ENCODE results near the gene SIX1. TPM values are rescaled to one million over a fixed set of nuclear protein-coding genes. Genes with fewer than 3 reads are reported as not detected.

Gene SIX1
- not detected for polyA plus RNA-seq (ENCODE audit: low read depth in 6 of 6)

DNA sequence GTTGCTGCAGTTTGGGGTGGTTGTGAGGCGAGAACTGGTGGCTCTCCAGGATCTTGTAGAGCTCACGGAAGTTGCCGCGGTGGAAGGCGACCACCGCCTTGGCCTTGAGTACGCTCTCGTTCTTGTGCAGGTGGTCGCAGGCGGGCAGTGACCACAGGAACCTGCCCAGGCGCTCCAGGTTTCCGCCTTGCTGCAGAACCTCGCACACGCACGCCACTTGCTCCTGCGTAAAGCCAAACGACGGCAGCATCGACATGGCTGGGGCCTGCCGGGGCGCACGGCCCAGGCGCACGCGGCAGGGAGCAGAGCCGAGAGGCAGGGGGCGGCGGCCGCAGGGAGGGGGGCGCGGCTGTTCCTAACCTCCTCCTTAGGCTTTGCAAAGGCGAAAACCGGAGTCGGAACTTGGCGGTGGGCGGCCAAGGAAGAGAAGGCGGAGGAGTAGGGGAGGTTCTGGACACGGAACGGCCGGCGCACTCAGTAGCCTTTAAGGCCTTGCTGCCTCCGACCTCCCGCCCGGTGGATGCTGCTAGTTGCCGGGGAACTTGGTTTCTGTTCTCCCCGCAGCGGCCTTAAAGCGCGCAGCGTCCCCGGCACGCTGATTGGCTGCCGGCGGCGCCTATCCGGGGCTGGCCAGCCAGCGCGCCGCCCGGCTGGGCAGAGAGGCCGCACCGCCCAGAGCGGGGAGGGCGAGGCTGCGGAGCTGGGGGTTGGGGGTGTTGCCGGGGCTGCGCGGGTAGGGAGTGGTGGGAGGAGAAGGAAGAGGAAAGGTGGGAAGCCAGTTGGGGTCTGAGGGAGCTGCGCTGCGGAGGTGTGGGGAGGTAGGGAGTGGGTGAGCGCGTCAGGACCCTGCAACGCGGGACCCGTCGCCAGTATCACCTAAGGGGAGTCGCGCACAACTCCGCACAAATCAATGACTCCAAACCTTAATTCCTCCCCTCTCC lies at the start of gene SIX1:
Gene SIX1, minus strand, starts transcription at position 544 of the 941 bp plus-strand sequence. Its CDS starts 288 bp downstream, at position 256.
- peak within 1 kb of the TSS in 4 of 6 donors; percentile 47 to 85 (median 78) for H3K27ac Mint-ChIP-seq
- peaks cover 75 to 93% (median 76%) of the 10 kb centered on the region in 3 donors for H3K27me3 Mint-ChIP-seq
- H3K36me3 Mint-ChIP-seq: peaks cover 9 to 12% of the 10 kb centered on the region in 2 donors
- peaks cover 8 to 62% (median 46%) of the 10 kb centered on the region in 7 donors for H3K9me3 Mint-ChIP-seq
- peak within 1 kb of the TSS; percentile 55 to 84 (median 72) for H3K4me3 Mint-ChIP-seq
- peak; percentile 25 to 30 for ATAC-seq (ENCODE audit: low read depth in 2 of 2)
- DNase-seq: no peak
- peaks cover 24 to 45% (median 26%) of the 10 kb centered on the region in 3 donors for H3K4me1 Mint-ChIP-seq

DNA sequence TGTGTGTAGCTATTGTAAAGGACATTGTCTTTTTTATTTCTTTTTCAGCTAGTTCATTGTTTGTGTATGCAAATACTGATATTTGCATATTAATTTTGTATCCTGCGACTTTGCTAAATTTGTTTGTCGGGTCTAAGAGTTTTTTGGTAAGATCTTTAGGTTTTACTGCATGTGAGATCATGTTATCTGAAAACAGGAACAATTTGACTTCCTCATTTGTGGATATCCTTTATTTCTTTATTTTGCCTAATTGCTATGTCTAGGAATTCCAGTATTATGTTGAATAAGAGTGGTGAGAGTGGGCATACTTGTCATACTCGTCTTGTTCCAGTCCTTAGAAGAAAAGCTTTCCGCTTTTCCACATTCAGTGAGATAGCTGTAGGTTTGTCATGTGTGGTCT lies 46.0 kb upstream of the SIX1 start:
- Mint-ChIP-seq H3K27me3 (peaks cover 8 to 53% (median 29%) of the 10 kb centered on the region in 3 donors), H3K4me1 (peaks cover 0 to 6% (median 0%) of the 10 kb centered on the region in 3 donors), H3K27ac (peak overlapping the region in 1 of 6 donors; percentile 1), H3K36me3 (peaks cover 3 to 10% of the 10 kb centered on the region in 2 donors), H3K9me3 (peaks cover 0 to 29% (median 23%) of the 10 kb centered on the region in 7 donors), H3K4me3 (no peak overlapping the region)
- no peak for DNase-seq
- no peak for ATAC-seq (ENCODE audit: low read depth in 2 of 2)

DNA sequence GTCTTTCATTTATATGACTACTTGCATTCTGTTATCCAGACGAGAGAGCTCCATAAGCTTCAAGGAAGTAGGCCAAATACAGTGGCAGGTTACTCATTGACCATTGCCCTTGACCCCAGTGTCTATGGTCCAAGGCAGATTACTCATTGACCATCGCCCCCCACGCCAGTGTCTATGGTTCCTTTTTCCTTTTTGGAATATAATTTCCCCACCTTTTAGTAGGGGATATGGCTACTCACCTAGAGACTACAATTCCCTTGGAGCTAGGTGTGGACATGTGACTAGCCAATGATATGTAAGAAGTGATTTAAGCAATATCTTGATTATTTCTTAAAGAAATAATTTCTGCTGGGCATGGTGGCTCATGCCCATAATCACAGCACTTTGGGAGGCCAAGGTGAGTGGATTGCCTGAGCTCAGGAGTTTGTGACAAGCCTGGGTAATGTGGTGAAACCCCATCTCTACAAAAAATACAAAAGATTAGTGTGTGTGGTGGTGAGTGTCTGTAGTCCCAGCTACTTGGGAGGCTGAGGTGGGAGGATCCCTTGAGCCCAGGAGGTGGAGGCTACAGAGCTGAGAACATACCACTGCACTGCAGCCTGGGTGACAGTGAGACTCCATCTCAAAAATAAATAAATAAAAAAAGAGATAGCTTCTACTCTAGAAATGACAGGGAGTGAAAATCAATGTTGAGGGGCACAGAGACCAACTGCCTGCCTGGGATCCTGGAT lies 42.3 kb upstream of the SIX1 start:
- Mint-ChIP-seq H3K4me1 (peaks cover 0 to 6% (median 0%) of the 10 kb centered on the region in 3 donors), H3K36me3 (peaks cover 0 to under 1% of the 10 kb centered on the region in 2 donors), H3K27me3 (peaks cover 8 to 51% (median 38%) of the 10 kb centered on the region in 3 donors), H3K9me3 (peaks cover 0 to 7% (median 0%) of the 10 kb centered on the region in 7 donors), H3K27ac (no peak overlapping the region), H3K4me3 (no peak overlapping the region)
- no peak for ATAC-seq (ENCODE audit: low read depth in 2 of 2)
- DNase-seq: no peak

DNA sequence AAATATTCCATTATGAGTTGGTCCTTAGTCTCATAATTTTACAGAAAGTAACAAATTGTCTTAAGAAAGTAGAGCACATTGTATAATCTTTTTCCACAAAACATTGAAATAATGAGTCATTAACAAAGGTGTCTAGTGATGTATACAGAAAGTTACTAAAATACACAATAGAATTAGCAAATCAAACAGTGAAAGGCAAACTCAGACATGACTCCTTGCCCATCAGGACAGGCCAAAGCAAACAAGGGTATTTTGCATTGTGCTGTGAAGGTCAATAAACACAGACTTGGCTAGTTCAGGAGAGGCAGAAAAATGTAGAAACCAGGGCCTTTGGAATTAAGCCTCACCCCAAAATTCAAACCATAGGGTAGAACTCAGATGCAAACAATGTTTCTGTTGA lies 37.6 kb upstream of the SIX1 start:
- ATAC-seq (ENCODE audit: low read depth in 2 of 2) (no peak), DNase-seq (no peak)
- H3K4me3 Mint-ChIP-seq: no peak overlapping the region
- H3K9me3 Mint-ChIP-seq: peaks cover 0 to 7% (median 4%) of the 10 kb centered on the region in 7 donors
- no peaks in the 10 kb centered on the region for H3K4me1 Mint-ChIP-seq
- H3K27ac Mint-ChIP-seq: peak overlapping the region in 1 of 6 donors; percentile 4
- no peaks in the 10 kb centered on the region for H3K36me3 Mint-ChIP-seq
- peaks cover under 1 to 42% (median 34%) of the 10 kb centered on the region in 3 donors for H3K27me3 Mint-ChIP-seq

DNA sequence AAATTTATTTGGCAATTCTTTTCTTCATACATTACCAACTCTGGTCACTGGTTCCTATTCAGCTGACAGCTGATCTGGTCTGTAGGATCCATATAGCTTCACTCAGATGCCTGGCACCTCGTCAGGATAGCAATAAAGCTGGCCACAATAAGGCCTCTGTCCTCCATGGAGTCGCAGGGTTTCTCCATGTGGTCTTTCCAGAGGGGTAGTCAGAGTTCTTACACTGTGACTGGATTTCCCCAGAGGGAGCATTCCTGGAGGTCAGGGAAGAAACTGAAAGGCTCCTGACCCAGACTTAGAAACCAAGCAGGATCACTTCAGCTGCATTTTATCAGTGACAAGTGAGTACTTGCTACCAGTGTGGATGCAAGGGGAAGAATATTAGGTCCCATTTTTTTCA lies 34.9 kb upstream of the SIX1 start:
- DNase-seq (no peak), ATAC-seq (ENCODE audit: low read depth in 2 of 2) (no peak)
- Mint-ChIP-seq H3K27ac (no peak overlapping the region), H3K36me3 (no peaks in the 10 kb centered on the region), H3K4me3 (peak overlapping the region in 1 of 8 donors; percentile 6), H3K4me1 (no peaks in the 10 kb centered on the region), H3K27me3 (peaks cover 8 to 45% (median 32%) of the 10 kb centered on the region in 3 donors), H3K9me3 (peaks cover 0 to 11% (median 5%) of the 10 kb centered on the region in 7 donors)

DNA sequence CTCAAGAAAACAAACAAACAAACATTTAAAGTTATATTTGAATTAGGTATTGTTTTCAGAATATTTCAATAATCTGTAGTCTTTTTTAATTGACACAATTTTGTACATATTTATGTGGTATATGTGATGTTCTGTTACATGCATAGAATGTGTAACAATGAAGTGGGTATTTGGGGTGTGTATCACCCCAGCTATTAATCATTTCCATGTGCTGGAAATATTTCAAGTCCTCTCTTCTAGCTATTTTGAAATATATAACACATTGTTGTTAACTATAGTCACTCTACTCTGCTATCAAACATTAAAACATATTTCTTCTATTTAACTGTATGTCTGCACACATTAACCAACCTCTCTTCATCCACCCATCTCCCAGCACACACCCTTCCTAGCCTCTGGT lies 32.0 kb upstream of the SIX1 start:
- Mint-ChIP-seq H3K4me3 (no peak overlapping the region), H3K36me3 (no peaks in the 10 kb centered on the region), H3K9me3 (peaks cover 0 to 11% (median 5%) of the 10 kb centered on the region in 7 donors), H3K4me1 (no peaks in the 10 kb centered on the region), H3K27ac (peak overlapping the region in 1 of 6 donors; percentile 3), H3K27me3 (peaks cover 11 to 47% (median 30%) of the 10 kb centered on the region in 3 donors)
- ATAC-seq (ENCODE audit: low read depth in 2 of 2): no peak
- DNase-seq: no peak

DNA sequence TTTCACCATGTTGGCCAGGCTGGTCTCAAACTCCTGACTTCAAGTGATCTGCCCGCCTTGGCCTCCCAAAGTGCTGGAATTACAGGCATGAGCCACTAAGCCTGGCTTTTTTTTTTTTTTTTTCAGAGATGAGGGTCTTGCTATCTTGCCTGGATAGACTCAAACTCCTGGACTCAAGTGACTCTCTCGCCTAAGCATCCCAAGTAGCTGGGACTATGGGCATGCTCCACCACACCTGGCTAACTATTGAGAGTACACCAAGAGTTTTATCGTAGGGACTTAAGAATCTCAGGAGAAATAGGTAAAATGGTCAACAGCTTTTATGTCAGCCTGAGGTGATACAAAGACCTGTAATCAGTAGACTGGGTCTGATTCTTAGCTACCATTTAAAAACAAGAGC lies 31.2 kb upstream of the SIX1 start:
- DNase-seq: no peak
- ATAC-seq (ENCODE audit: low read depth in 2 of 2): no peak
- H3K27me3 Mint-ChIP-seq: peaks cover 18 to 47% (median 37%) of the 10 kb centered on the region in 3 donors
- peaks cover 0 to 11% (median 5%) of the 10 kb centered on the region in 7 donors for H3K9me3 Mint-ChIP-seq
- no peak overlapping the region for H3K27ac Mint-ChIP-seq
- no peak overlapping the region for H3K4me3 Mint-ChIP-seq
- no peaks in the 10 kb centered on the region for H3K36me3 Mint-ChIP-seq
- H3K4me1 Mint-ChIP-seq: no peaks in the 10 kb centered on the region

DNA sequence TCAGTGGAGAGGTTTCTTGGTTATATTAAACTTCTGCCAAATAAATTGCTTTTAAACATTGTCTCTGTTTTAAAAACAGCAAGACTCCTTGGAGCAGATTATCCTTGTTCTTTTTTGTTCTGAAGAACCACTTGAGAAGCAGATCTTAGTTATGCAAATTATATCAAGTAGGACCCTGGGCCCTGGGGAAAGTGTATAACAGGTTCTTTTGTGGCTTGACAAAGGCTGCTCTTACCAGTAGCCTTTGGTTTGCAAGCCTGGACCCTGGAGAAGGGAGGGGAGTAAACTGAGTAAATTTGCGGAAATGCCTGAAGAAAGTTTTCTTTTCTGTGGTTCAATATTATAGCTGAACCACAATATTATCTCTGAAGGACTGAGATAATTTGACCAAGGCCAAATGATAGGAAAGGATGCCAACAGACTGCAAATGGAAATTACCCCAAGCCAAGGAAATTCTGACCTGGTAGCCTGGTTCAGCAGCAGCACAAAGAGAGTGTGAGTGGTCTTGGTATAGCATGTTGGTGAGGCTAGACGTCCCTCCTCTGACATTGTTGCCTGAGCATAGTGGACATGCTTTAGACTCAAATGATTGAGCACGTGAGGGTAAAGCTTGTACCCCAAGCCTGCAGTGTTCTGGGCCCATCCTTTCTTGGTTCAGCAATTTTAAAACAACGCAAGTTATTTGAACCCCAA lies 30.4 kb upstream of the SIX1 start:
- H3K4me3 Mint-ChIP-seq: no peak overlapping the region
- no peak for DNase-seq
- peaks cover 0 to 11% (median 5%) of the 10 kb centered on the region in 7 donors for H3K9me3 Mint-ChIP-seq
- H3K27me3 Mint-ChIP-seq: peaks cover 18 to 49% (median 37%) of the 10 kb centered on the region in 3 donors
- no peaks in the 10 kb centered on the region for H3K4me1 Mint-ChIP-seq
- ATAC-seq (ENCODE audit: low read depth in 2 of 2): no peak
- no peaks in the 10 kb centered on the region for H3K36me3 Mint-ChIP-seq
- no peak overlapping the region for H3K27ac Mint-ChIP-seq

DNA sequence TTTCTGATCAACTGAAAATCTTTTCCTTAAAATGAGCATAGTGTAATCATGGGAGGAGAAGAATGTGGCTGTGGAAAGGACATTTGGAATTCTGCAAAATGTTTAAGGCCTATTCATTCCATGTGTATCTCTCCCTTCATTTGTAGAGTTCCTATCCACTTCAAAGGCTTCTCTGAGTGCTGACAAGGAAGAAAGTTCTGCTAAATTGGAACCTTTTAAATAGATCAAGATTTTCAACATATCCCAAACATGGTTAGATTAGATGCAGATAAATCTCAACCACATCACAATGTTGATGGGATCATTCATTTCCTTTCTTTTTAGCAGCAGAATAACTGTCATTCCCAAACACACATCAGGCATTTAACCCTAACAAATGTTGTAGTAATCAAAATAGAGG lies 28.4 kb upstream of the SIX1 start:
- no peak for DNase-seq
- peaks cover 0 to 5% (median 3%) of the 10 kb centered on the region in 7 donors for H3K9me3 Mint-ChIP-seq
- H3K27me3 Mint-ChIP-seq: peaks cover 18 to 42% (median 29%) of the 10 kb centered on the region in 3 donors
- no peaks in the 10 kb centered on the region for H3K4me1 Mint-ChIP-seq
- no peaks in the 10 kb centered on the region for H3K36me3 Mint-ChIP-seq
- no peak overlapping the region for H3K27ac Mint-ChIP-seq
- no peak overlapping the region for H3K4me3 Mint-ChIP-seq
- no peak for ATAC-seq (ENCODE audit: low read depth in 2 of 2)

DNA sequence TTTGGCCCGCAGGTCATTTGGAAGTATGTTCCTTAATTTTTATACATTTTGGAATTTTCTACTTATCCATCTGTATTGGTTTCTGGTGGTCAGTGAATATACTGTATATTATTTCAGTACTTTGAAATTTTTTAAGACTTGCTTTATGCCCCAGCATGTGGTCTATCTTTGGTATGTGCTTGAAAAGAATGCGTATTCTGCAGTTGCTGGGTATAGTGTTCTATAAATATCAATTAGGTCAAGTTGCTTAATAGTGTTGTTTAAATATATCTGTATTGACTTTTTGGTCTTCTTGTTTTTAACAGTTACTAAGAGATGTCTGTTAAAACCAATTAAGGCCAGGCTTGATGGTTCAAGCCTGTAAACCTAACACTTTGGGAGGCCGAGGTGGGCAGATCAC lies 21.7 kb upstream of the SIX1 start:
- Mint-ChIP-seq H3K36me3 (no peaks in the 10 kb centered on the region), H3K4me1 (no peaks in the 10 kb centered on the region), H3K9me3 (peaks cover 0 to 5% (median 0%) of the 10 kb centered on the region in 7 donors), H3K27me3 (peaks cover 5 to 16% (median 12%) of the 10 kb centered on the region in 3 donors), H3K4me3 (no peak overlapping the region), H3K27ac (no peak overlapping the region)
- DNase-seq: no peak
- ATAC-seq (ENCODE audit: low read depth in 2 of 2): no peak

DNA sequence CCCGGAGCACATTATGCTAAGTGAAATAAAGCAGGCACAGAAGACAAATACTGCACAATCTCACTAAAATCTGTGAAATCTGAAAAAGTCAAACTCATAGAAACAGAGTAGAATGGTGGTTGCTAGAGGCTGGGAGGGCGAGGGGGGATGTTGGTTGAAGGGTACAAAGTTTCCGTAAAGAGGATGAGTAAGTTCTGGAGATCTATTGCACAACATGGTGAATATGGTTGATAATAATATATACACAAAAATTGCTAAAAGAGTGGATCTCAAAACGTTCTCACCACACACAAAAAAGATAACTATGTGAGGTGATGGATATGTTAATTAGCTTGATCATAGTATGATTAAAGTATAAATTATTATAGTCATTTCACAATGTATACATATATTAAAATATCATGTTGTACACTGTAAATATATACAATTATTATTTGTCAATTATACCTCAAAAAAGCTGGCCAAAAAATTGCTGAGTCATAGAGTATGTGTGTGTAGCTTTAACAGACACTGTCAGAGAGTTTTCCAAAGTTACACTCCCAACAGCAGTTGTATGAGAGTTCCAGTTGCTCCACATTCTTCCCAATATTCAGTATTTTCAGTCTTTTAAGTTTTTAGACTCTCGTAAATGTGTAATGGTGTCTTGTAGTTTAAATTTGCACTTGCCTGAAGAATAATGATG lies 19.3 kb upstream of the SIX1 start:
- ATAC-seq (ENCODE audit: low read depth in 2 of 2): no peak
- Mint-ChIP-seq H3K9me3 (peaks cover 0 to 5% (median 0%) of the 10 kb centered on the region in 7 donors), H3K4me3 (no peak overlapping the region)

DNA sequence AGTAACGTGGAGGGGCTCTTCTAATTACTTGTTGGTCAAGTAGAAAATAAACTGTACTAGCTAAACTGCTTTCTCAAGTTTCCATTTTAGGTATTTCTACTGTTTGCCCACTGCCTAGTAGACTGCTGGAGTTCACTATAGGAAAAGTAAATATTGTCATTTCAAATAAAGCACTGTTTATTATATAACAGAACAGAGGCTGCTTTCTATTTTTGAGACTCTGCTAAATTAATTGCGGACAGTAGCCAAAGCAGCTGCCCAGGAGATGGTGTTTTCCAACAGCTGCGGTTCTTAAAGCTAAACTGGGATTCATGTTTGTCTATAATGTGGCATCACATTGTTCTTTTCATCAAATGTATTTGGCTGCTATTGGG lies 15.9 kb upstream of the SIX1 start:
- Mint-ChIP-seq H3K27ac (no peak overlapping the region), H3K27me3 (peaks cover 26 to 44% (median 37%) of the 10 kb centered on the region in 3 donors), H3K36me3 (no peaks in the 10 kb centered on the region), H3K4me1 (no peaks in the 10 kb centered on the region), H3K4me3 (no peak overlapping the region), H3K9me3 (peaks cover 0 to 3% (median 0%) of the 10 kb centered on the region in 7 donors)
- DNase-seq (no peak), ATAC-seq (ENCODE audit: low read depth in 2 of 2) (no peak)

More for the DNA sequence above, 19.3 kb upstream of the SIX1 start:
- H3K27me3 Mint-ChIP-seq: peaks cover 10 to 26% (median 24%) of the 10 kb centered on the region in 3 donors
- no peak overlapping the region for H3K27ac Mint-ChIP-seq
- DNase-seq: no peak
- no peaks in the 10 kb centered on the region for H3K4me1 Mint-ChIP-seq
- H3K36me3 Mint-ChIP-seq: no peaks in the 10 kb centered on the region

All from naive B cell (primary cell).